ENCODE results near the gene TOX2. TPM values are rescaled to one million over a fixed set of nuclear protein-coding genes. Genes with fewer than 3 reads are reported as not detected.
A peak's percentile ranks its signal among the peaks of the same experiment; 100 is the strongest.

Gene TOX2
- total RNA-seq, 1 donor from 2014 or later = not detected

GRCh38 chr20:44087857-44088120, 173.1 kb downstream of the TOX2 start:
- H3K4me3 ChIP-seq (ENCODE audit: low read depth, low read length) = no peak overlapping the region
- FAIRE-seq (peak; percentile 18), DNase-seq (ENCODE audit: low read depth) (no peak)
- no peaks in the 10 kb centered on the region for H3K36me3 ChIP-seq (ENCODE audit: control insufficient read depth, insufficient read depth, low read length)
- TF ChIP-seq CTCF (IDR thresholded peaks at IDR 0.05; ENCODE audit: insufficient read depth, low read length, severe bottlenecking) = no peak
- H3K27me3 ChIP-seq (ENCODE audit: control insufficient read depth, insufficient read depth, low read length) = no peaks in the 10 kb centered on the region

DNA sequence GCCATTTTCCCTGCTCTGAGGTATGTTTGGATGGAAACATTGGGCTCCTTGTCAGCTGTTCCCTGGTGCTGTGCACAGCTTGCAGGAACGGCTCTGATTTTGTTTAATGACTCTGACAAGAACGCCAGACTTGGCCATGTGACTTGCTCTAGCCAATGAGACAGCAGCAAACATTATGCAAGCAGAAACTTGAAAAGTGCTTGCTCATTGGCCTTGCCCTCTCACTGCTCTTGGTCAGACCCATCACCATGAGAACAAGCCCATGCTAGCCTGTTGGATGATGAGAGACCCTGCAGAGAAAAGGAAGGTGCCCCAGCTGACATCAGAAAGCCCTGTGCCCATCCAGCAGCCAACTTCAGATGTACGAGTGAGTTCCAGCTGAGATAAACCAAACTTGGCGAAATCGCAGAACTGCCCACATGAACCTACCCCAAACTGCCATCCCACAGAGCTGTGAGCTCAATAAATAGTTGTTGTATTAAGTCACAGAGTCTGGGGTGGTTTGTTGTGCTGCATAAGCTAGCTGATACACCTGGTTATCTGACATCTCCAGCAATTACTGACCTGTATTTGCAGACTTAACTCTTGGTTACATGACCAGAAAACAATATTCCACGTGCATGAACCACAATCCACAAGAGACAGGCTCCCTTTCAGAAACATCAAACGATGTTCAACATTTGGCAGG, 175.5 kb downstream of the TOX2 start:
- no peak for TF ChIP-seq CTCF (IDR thresholded peaks at IDR 0.05; ENCODE audit: insufficient read depth, low read length, severe bottlenecking)
- peak; percentile 98 for DNase-seq (ENCODE audit: low read depth)
- Histone ChIP-seq H3K4me3 (ENCODE audit: low read depth, low read length) (no peak overlapping the region), H3K27me3 (ENCODE audit: control insufficient read depth, insufficient read depth, low read length) (no peaks in the 10 kb centered on the region), H3K36me3 (ENCODE audit: control insufficient read depth, insufficient read depth, low read length) (no peaks in the 10 kb centered on the region)
- peak; percentile 75 for FAIRE-seq

DNA sequence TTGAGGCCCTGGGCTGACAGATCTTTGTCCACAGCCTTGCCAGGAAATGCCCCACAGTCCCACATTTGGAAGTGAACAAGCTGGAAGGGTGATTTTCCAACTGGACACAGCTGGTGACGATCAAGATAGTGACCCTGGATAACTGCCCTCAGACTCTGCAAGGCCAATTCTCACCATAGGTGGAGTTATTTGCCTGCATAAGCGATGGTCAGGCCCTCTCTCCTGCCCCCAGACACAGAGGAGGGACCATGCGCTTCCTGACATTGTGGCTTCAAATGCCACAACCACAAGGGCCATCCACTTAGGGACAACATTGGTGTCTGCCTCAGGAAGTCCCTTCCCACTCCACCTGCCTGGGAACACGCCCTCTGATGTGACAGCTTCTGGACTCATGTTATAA, 176.4 kb downstream of the TOX2 start:
- no peaks in the 10 kb centered on the region for H3K36me3 ChIP-seq (ENCODE audit: control insufficient read depth, insufficient read depth, low read length)
- no peaks in the 10 kb centered on the region for H3K27me3 ChIP-seq (ENCODE audit: control insufficient read depth, insufficient read depth, low read length)
- DNase-seq (ENCODE audit: low read depth) = no peak
- H3K4me3 ChIP-seq (ENCODE audit: low read depth, low read length) = no peak overlapping the region
- no peak for TF ChIP-seq CTCF (IDR thresholded peaks at IDR 0.05; ENCODE audit: insufficient read depth, low read length, severe bottlenecking)
- no peak for FAIRE-seq

- FAIRE-seq (no peak), DNase-seq (ENCODE audit: low read depth) (peak; percentile 35)
- Histone ChIP-seq H3K36me3 (ENCODE audit: control insufficient read depth, insufficient read depth, low read length) (no peaks in the 10 kb centered on the region), H3K27me3 (ENCODE audit: control insufficient read depth, insufficient read depth, low read length) (no peaks in the 10 kb centered on the region), H3K4me3 (ENCODE audit: low read depth, low read length) (no peak overlapping the region)
- peak; percentile 64 for TF ChIP-seq CTCF (IDR thresholded peaks at IDR 0.05; ENCODE audit: insufficient read depth, low read length, severe bottlenecking)
Observed at GRCh38 chr20:44092551-44093248, 178.0 kb downstream of the TOX2 start.

DNA sequence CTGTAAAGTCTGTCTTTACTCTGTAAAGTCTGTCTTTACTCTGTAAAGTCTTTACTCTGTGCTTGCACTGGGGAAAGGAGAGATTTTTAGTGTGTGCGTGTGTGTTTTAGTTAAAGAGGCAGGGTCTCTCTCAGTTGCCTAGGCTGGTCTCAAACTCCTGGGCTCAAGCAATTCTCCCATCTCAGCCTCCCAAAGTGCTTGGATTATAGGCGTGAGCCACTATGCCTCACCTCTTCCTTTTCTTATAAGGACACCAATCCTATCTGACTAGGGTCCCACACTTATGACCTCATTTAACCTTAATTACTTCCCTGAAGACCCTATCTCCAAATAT, 178.6 kb downstream of the TOX2 start:
- DNase-seq (ENCODE audit: low read depth) (no peak), FAIRE-seq (no peak)
- TF ChIP-seq CTCF (IDR thresholded peaks at IDR 0.05; ENCODE audit: insufficient read depth, low read length, severe bottlenecking) = no peak
- Histone ChIP-seq H3K4me3 (ENCODE audit: low read depth, low read length) (no peak overlapping the region), H3K27me3 (ENCODE audit: control insufficient read depth, insufficient read depth, low read length) (no peaks in the 10 kb centered on the region), H3K36me3 (ENCODE audit: control insufficient read depth, insufficient read depth, low read length) (no peaks in the 10 kb centered on the region)

GRCh38 chr20:44095831-44096230, 181.2 kb downstream of the TOX2 start:
- DNase-seq (ENCODE audit: low read depth) (no peak), FAIRE-seq (no peak)
- no peak overlapping the region for H3K4me3 ChIP-seq (ENCODE audit: low read depth, low read length)
- H3K36me3 ChIP-seq (ENCODE audit: control insufficient read depth, insufficient read depth, low read length) = no peaks in the 10 kb centered on the region
- H3K27me3 ChIP-seq (ENCODE audit: control insufficient read depth, insufficient read depth, low read length) = no peaks in the 10 kb centered on the region
- no peak for TF ChIP-seq CTCF (IDR thresholded peaks at IDR 0.05; ENCODE audit: insufficient read depth, low read length, severe bottlenecking)

Data from bronchial epithelial cell (primary cell).